HL-60 (cell line): ENCODE data around the gene METTL25.

Source experiments
- DNase-seq, 2 experiments: peaks; one replicate each; pipeline ENCODE4 v3.0.0-alpha.2; 2010 to 2020; ENCODE audit warnings: low read depth in 1 of 2, low spot score in 1 of 2
- H3K27ac ChIP-seq: fragments of 250-450 bp; sonication (Bioruptor Pico); replicated peaks from 2 replicates; pipeline ENCODE4 v1.5.1; 2020; ENCODE audit warnings: mild to moderate bottlenecking, moderate library complexity
- H3K27me3 ChIP-seq: fragments of 250-450 bp; sonication (Bioruptor Pico); 2 replicates; pipeline ENCODE4 v1.5.1; 2021; ENCODE audit warnings: mild to moderate bottlenecking, moderate library complexity; ENCODE audit not compliant: insufficient read depth, poor library complexity, severe bottlenecking
- H3K4me3 ChIP-seq: replicated peaks from 2 replicates; pipeline ENCODE4 v1.5.1; 2011; ENCODE audit warnings: mild to moderate bottlenecking, control low read depth, low read length; ENCODE audit not compliant: insufficient read depth
- CTCF ChIP-seq: IDR thresholded peaks from one replicate; pipeline ENCODE4 v1.5.1; 2011; ENCODE audit warnings: low read length, control low read depth, inconsistent platforms; ENCODE audit not compliant: insufficient read depth
- GABPA ChIP-seq: IDR thresholded peaks from 2 replicates; pipeline ENCODE4 v1.6.1; 2012; ENCODE audit warnings: low read depth
- POLR2AphosphoS5 ChIP-seq: IDR thresholded peaks from 2 replicates; pipeline ENCODE4 v1.6.1; 2012; ENCODE audit warnings: low read depth
- REST ChIP-seq: IDR thresholded peaks from 2 replicates; pipeline ENCODE4 v1.6.1; 2012; ENCODE audit warnings: low read depth; ENCODE audit not compliant: insufficient replicate concordance
- SPI1 ChIP-seq: IDR thresholded peaks from 2 replicates; pipeline ENCODE4 v1.6.1; 2012; ENCODE audit warnings: low read depth, mild to moderate bottlenecking, borderline replicate concordance

Gene METTL25

GRCh38 chr12:82481954-82482353 is 123.6 kb downstream of the METTL25 start:
- no peak overlapping the region for H3K4me3 ChIP-seq
- H3K27ac ChIP-seq: no peak overlapping the region
- no peak for DNase-seq
- no peaks in the 10 kb centered on the region for H3K27me3 ChIP-seq
- TF ChIP-seq CTCF: no peak
- no peak for TF ChIP-seq GABPA
- no peak for TF ChIP-seq REST
- TF ChIP-seq SPI1: no peak
- TF ChIP-seq POLR2AphosphoS5: no peak

GRCh38 chr12:82486524-82487235 is 128.4 kb downstream of the METTL25 start:
- H3K4me3 ChIP-seq: no peak overlapping the region
- DNase-seq: no peak
- TF ChIP-seq GABPA: no peak
- no peak for TF ChIP-seq CTCF
- no peak for TF ChIP-seq SPI1
- TF ChIP-seq REST: no peak
- TF ChIP-seq POLR2AphosphoS5: no peak
- H3K27ac ChIP-seq: no peak overlapping the region
- H3K27me3 ChIP-seq: no peaks in the 10 kb centered on the region

- no peaks in the 10 kb centered on the region for H3K27me3 ChIP-seq
- H3K4me3 ChIP-seq: no peak overlapping the region
- no peak for DNase-seq
- no peak for TF ChIP-seq REST
- no peak for TF ChIP-seq POLR2AphosphoS5
- no peak for TF ChIP-seq CTCF
- no peak for TF ChIP-seq SPI1
- no peak for TF ChIP-seq GABPA
- no peak overlapping the region for H3K27ac ChIP-seq
These were observed 146.1 kb downstream of the METTL25 start for GRCh38 chr12:82504409-82504808.
